Measurements from ENCODE around the gene SYNDIG1.

DNA sequence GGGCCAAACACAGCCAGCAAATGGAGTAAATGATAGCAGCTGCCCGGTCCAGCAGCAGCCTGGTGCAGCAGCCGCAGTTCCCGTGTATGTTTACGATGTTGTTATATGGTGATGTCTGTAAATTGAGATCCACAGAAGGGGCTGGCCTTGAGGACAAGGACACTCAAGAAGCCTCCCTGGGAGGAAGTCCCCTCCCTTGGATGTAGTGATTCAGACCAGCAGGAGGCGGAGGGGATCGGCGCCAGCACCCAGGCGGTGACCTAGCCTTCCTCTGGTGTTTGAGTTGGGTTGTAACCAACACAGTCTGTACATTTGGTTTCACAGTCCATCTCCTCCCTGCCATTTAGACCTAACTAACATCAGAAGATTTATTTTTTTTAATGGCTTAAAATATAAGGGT, 187.8 kb downstream of the SYNDIG1 start:
- TF ChIP-seq, protein P1, sequence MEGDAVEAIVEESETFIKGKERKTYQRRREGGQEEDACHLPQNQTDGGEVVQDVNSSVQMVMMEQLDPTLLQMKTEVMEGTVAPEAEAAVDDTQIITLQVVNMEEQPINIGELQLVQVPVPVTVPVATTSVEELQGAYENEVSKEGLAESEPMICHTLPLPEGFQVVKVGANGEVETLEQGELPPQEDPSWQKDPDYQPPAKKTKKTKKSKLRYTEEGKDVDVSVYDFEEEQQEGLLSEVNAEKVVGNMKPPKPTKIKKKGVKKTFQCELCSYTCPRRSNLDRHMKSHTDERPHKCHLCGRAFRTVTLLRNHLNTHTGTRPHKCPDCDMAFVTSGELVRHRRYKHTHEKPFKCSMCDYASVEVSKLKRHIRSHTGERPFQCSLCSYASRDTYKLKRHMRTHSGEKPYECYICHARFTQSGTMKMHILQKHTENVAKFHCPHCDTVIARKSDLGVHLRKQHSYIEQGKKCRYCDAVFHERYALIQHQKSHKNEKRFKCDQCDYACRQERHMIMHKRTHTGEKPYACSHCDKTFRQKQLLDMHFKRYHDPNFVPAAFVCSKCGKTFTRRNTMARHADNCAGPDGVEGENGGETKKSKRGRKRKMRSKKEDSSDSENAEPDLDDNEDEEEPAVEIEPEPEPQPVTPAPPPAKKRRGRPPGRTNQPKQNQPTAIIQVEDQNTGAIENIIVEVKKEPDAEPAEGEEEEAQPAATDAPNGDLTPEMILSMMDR (conservative IDR thresholded peaks at IDR 0.05; ENCODE audit: low read depth, low read length), result 0 out of 2 replicates have a peak, but pooled peaks have one; percentile 10
- TF ChIP-seq USF2 (IDR thresholded peaks at IDR 0.05; ENCODE audit: low read depth, low read length) (no peak), POLR2A (IDR thresholded peaks at IDR 0.05; ENCODE audit: low read depth, low read length) (no peak), SMC3 (IDR thresholded peaks at IDR 0.05; ENCODE audit: low read depth, low read length) (no peak), CEBPB (IDR thresholded peaks at IDR 0.05; ENCODE audit: low read depth, low read length) (no peak), RFX5 (IDR thresholded peaks at IDR 0.05; ENCODE audit: low read depth, low read length) (no peak), BHLHE40 (IDR thresholded peaks at IDR 0.05; ENCODE audit: low read depth, low read length) (no peak), MXI1 (IDR thresholded peaks at IDR 0.05; ENCODE audit: borderline replicate concordance, low read depth, low read length) (no peak), RAD21 (IDR thresholded peaks at IDR 0.05; ENCODE audit: low read length) (no peak), RCOR1 (IDR thresholded peaks at IDR 0.05; ENCODE audit: insufficient replicate concordance, low read length) (no peak), CHD1 (IDR thresholded peaks at IDR 0.05; ENCODE audit: low read depth, low read length) (no peak)

Data from IMR-90 (cell line).